HG03469 (cell line): ENCODE data around the gene SERPINB4.
"Not testable (repeated sequence)": the region's sequence is repeated elsewhere in the genome, so short reads cannot be mapped to it uniquely, and the experiment has no call there.

ENCODE experiments used
- ATAC-seq: cut with Tn5 transposase; IDR thresholded peaks from one replicate; pipeline ENCODE4 v1.9.1; 2021; ENCODE audit warnings: mild to moderate bottlenecking, moderate library complexity, moderate number of reproducible peaks; ENCODE audit not compliant: unreplicated experiment

Gene SERPINB4

DNA sequence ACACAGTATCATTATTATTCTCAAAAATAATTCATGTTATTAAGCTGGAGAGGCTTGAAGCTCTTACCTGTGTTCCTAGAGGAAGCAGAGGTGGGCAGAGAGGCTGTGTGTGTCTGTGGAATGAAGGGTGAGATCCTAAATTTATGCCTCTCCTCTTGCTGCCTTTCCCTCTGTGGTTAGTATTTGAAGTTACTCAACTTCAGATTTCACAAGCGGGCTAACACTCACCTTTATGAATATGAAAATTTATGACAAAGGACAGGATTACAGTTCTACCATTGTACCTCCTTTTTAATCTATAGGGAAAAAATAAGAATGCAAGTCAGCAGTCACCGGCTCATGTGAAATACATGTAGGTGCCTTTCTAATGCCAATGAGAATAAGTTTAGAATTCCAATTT is at the start of gene SERPINB4:
Gene SERPINB4 (minus strand): TSS at position 115 of the 400 bp plus-strand sequence. CDS start 679 bp downstream, outside the sequence.
- not testable (repeated sequence) for ATAC-seq

DNA sequence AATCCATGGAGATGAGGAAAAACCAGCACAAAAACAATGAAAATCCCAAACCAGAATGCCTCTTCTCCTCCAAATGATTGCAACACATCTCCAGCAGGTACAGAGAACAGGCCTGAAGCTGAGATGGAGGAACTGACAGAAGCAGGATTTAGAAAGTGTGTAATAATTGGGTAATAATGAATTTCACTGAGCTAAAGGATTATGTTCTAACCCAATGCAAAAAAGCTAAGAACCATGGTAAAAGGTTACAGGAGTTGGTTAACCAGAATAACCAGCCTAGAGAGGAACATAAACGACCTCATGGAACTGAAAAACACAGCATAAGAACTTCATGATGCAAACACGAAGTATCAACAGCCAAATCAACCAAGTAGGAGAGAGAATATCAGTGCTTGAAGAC is 45.0 kb upstream of the SERPINB4 start:
- no peak for ATAC-seq

DNA sequence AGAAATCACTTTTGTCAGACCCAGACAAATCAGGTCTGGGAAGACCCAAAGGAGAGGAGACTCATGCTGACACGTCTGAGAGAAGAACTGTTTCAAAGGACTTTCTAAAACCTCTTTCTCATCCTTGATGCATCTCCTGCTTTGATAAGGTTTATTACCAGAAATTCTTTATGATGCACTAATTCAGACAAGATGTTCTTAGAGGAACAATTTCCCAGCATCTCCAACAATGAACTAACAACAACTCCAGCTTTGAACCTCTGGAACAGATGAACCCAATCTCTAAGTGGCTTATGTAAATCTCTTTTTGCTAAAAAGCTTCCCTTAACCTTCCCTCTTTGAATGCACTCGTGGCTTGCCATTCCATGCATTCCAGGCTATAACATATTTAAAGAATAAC is 42.8 kb upstream of the SERPINB4 start:
- ATAC-seq = no peak

DNA sequence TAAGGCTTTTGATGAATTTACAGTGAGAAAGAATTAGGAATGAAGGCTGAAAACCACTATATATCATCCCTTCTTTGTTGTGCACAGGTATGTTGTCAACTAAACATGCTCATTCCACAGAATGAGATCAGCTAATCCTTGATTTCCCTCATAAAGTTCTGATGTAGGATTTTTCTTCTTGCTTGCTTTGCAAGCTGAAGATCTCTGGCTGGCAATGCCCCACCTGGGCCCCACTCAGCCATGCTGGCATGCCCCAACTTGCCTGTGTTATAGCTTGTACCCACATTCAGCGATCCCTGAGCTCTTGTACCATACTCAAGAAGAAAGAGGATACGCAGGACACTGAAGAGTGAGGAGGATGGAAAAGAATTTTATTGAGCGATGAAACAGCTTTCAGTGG is 40.7 kb upstream of the SERPINB4 start:
- ATAC-seq = no peak

DNA sequence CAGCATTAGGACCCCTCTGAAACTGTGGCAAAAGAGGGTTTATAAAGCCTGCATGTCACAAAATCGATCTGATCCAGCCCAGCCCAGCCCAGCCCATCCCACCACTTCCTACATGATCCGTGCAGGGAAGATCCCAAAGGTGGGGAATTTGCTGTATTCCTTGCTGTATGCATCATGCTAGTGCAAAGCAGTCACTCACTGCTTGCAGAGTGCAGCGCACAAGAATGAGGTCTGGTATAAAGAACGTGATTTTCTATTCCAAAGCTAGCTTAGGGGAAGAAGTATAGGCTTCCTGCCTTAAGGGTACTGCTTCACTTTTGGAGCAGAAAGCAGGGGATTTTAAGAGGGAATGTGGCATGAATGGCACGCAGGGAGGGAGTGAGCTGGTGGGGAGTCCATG is 39.8 kb upstream of the SERPINB4 start:
- ATAC-seq = no peak

DNA sequence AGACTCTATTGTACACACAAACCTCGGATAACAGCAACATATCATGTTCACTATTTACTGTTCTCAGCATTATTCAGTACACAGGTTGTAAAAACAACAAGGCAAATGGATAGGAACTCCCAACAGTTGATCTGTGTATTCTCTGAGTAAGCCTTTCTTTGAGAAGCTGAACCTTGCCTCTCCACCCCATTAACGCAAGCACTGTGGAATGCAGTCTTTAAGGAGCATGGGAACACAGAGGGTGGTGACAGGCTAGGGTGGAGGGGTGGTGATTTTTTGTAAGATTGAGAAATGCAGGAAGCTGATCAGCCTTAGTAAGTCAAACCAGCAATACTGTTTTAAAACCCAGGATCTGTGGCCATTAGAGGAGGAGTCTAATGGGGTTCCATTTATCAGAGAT is 39.1 kb upstream of the SERPINB4 start:
- ATAC-seq = no peak

DNA sequence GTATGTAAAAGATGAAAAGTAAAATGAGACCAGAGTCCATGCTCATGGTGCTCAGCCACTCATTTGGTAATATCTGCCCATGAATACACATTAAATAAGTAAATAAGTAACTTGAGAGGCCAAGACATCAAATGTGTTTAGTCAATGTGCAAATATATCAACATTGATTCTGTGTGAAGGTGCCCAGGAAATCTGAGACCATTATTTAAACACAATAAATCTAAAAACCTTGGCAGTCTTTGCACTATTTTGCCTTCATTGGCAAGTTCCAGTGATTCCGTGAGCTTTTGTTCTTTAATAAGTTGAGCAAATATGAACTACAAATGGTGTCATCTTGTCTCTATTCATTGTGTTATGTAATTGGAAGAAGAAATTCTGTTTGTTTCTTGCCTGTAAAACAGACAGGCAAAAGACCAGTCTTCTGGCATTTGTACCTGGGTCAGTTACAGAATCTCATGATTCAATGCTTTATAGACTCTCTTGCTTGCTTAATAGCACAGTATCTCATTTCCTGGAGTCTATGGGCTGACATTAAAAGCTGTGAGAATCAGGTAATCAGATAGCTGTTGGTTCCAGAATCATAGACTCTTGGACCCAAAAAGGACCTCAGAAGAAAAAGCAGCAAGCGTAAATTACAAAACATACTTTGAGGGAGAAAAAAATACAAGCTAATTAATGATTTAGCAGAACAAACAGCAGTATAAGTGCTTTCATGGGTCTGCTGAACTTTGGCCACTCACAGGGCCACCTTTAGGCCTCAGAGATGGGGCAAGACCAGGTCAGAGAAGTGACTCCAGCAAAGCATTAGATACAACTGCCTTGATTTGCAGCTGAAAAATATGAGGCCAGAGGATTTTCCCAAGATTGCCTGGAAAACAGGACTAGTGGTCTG is 37.6 kb upstream of the SERPINB4 start:
- ATAC-seq = no peak

DNA sequence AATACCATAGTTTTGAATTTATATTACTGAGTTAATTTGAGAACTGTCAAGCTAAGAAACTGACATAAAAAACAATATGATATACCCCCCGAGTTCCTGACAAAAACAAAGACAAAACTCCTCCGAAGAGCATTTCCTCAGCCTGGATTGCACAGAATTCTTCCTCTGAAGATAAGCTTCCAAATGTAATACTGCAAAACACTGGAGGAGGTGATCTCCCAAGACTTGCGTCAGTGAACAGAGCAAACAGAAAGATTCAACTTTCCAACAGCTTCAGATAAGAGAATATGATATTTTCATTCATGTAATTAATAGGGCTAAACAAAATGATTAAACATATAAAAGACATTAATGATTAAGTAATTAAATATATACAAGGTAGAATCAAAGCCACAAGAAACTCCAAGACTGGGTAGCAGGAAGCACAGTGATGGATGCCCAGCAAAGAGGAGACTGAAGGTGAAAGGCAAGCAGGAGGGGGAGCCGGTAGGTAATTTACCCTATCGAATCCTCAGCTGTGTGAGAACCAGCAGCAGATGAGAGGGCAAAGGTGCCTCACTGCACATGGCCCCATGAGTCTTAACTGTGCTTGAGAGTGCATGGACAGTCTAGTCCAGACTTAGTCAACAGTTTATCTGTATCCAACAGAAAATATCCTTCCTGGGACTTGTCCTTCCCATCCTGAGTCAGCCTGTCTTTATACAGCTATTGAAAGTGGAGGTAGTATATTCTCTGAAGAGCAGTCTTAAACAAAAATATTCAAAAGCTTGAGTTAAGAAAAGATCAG is 36.0 kb upstream of the SERPINB4 start:
- no peak for ATAC-seq

DNA sequence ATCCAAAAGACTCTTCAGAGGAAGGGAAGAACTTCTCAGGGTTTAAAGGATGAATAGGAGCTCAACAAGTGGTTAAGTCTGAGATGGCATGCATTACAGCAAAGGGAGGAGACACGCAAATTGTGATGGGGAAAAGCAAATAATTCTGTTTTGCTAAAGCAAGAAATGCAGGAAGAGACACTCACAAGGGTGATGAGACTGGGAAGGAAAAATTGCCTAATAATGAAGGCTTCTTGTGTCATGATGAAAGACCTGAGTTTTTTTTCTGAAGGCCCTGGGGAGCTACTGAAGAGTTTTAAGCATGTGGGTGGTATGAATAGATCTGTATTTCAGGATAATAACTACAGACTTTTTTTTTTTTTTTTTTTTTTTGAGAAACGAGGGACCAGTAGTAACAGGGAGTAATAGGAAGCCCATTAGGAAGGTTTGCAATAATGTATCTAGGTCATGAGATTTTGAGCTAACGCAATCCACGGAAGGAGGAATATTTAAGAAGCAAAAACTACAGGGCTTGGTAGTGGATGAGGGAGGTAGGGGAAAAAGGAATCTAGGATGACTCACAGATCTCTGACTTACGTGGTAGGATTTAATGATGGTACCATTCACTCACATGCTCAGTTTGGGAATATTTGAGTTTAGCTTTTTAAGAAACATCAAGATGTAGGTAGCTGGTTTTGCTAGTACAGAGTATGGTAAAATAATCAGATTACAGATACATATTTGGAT is 33.6 kb upstream of the SERPINB4 start:
- no peak for ATAC-seq

DNA sequence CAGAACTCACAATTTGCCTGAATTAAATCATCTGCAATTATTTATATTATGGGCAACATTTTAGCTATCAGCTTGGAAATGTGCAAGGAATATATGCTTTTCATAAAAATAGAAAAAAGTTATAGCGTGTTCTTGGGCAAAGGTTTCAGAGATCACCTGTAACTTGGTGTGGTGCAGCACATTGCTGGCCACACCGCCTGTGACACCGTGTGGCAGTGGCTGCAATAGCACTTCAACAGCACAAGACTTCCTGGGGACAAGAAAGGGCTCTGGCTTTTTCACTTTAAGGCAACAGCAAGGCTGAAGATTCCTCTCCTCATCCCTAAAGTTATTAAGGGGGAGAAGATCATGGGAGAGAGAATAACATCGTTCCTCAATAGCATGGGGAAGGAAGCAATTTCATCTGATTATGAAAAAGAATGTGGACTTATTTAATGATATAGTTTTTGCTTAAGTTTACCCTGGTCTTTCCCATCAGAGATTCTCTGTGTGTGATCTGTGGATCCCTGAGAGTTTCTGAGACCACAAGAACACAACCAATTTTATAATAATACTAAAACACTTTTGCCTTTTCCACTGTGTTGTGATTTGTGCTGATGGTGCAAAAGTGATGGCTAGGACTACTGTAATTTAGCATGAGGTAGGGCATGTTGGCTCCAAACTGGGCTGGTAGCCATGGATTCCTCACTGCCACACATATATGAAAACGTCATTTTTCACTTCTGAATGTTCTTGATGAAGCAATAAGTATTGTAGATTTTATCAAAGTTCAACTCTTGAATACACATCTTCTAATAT is 32.7 kb upstream of the SERPINB4 start:
- ATAC-seq = peak; percentile 88

DNA sequence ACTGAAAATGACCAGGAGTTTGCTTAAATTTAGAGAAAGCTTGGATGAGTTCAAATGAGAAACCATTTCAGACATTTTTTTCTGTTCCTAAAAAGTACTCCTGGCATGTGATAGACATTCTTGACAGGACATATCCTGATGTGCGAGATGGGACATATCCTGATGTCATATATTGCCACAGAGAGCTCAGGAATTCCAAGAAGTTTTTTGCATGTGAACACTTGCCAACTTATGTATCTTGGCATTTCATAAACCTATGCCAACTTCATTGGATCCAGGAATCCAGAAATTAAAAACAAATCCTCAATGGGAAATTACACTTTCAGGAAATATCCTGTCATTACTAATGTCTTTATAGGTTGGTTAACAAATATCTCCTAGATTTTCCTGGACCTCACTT is 20.5 kb upstream of the SERPINB4 start:
- ATAC-seq = no peak

DNA sequence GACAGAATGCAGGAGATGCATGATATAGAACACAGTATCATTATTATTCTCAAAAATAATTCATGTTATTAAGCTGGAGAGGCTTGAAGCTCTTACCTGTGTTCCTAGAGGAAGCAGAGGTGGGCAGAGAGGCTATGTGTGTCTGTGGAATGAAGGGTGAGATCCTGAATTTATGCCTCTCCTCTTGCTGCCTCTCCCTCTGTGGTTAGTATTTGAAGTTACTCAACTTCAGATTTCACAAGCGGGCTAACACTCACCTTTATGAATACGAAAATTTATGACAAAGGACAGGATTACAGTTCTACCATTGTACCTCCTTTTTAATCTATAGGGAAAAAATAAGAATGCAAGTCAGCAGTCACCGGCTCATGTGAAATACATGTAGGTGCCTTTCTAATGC is 17.7 kb upstream of the SERPINB4 start, which contains the start of gene SERPINB3:
Gene SERPINB3 (minus strand): TSS at position 144 of the 400 bp plus-strand sequence. CDS start 677 bp downstream, outside the sequence.
- ATAC-seq = not testable (repeated sequence)

DNA sequence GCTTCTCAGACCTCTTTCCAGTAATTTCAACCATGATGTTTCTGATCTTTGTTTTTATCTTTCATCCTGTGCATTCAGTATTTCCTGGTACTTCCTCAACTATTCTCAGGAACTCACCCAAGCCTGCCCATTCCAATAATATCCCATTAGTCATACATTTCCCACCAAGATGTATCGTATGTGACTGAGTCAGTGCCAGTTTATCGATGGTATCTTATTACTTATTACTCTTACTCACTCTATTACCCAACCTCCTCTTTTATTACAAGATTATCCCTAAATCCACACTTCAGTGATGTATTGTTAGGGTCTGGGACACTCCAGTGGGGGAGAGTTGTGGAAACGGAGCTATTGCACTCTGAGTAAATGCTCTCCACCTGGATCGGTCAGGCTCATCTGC is 14.9 kb upstream of the SERPINB4 start:
- not testable (repeated sequence) for ATAC-seq

DNA sequence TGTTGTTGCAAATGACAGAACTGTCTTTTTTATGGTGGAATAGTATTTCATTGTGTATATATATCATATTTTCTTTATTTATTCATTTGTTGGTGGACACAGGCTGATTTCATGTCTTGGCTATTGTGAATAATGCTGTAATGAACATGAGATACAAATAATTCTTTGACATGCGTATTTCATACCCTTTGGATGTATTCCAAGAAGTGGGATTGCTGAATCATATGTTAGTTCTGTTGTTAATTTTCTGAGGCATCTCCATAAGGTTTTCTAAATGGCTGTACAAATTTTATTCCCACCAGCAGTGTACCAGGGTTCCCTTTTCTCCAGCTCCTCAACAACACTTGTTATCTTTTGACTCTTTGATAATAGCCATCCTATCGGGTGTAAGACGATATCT is 6.2 kb upstream of the SERPINB4 start:
- ATAC-seq = not testable (repeated sequence)

DNA sequence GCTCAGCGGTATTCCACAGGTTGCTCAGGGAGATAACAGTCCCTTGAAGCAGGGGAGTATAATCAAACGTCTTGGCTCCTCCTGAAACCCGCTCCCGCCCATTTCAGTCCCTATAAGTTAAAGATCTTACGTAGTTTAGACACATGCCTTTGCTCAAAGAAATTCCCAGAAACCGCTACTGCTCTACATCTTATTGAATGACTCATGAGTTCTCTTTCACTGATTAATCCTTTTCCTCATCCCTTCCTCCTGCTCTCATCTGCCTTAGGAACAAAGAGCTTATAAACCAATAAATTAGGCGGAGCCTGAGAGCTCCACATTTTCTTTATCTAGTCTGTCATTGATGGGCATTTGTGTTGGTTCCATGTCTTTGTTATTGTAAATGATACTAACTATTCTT is 4.2 kb upstream of the SERPINB4 start:
- ATAC-seq = no peak

DNA sequence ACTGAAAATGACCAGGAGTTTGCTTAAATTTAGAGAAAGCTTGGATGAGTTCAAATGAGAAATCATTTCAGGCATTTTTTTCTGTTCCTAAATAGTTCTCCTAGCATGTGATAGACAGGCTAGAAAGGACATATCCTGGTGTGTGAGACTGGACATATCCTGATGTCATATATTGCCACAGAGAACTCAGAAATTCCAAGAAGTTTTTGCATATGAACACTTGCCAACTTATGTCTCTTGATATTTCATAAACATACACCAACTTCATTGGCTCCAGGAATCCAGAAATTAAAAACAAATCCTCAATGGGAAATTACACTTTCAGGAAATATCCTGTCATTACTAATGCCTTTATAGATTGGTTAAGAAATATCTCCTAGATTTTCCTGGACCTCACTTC is 2.9 kb upstream of the SERPINB4 start:
- ATAC-seq = no peak

DNA sequence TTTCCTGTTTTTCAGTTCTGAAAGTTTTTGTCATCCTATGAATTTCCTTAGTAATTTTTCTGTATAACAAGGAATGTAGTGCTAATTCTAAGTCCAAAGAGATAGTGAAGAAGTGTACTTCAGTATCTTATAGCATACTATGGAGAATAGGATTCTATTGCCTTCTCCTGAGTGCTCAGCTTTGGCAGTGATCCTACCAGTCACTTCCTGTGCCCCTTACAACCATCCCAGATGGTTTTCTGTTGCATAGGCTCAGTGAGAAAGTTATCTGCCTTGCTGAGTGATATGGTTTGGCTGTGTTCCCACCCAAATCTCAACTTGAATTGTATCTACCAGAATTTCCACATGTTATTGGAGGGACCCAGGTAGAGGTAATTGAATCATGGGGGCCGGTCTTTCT is 638 bp upstream of the SERPINB4 start:
- not testable (repeated sequence) for ATAC-seq

DNA sequence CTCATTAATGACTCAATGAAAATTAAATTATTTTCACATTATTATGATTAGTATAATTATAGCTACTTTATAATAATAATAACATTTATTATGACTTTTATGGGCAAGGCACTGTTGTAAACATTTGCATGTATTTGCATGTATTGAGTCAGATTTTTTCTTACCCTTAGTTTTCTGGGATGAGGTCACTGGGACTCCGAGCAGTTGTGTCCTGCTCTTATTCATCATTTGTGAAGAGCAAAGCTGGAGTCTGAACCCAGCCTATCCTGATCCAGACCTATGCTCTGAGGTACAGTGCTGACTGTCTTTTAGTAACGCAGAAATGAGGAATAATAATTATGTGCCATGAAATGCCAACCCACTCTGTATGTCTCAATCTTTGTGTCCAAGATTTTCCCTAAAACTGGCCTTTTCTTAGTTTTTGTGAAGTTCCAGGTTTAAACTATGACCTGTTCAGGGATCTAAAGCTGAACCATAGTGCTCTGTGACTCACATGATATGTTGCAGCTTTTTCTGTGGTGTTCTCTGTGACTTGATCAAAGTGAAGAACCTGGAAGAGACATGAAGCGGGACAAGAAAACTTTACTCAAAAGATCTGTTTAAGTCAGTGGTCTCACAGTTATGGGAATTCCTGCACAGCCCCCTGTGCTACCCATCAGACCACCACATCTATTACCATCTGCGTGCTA is 1.2 kb downstream of the SERPINB4 start:
- ATAC-seq = not testable (repeated sequence)

DNA sequence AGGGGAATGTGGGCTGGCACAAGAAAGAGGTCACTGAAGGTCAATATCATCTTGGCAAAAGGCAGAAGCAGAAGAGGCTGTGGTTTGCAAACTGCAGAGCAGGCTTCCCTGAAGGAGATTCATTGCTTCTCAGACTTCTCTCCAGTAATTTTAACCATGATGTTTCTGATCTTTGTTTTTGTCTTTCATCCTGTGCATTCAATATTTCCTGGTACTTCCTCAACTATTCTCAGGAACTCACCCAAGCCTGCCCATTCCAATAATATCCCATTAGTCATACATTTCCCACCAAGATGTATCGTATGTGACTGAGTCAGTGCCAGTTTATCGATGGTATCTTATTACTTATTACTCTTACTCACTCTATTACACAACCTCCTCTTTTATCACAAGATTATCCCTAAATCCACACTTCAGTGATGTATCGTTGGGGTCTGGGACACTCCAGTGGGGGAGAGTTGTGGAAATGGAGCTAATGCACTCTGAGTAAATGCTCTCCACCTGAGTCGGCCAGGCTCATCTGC is 2.8 kb downstream of the SERPINB4 start:
- ATAC-seq = not testable (repeated sequence)
